ENCODE results near the gene FCGR3A.

Gene FCGR3A

GRCh38 chr1:161506336-161507223 lies 43.0 kb downstream of the FCGR3A start:
- no peaks in the 10 kb centered on the region for H3K9me2 ChIP-seq (ENCODE audit: low read depth, low read length)
- no peak overlapping the region for H2AFZ ChIP-seq (ENCODE audit: low read length)
- TF ChIP-seq EZH2 (IDR thresholded peaks at IDR 0.05; ENCODE audit: borderline replicate concordance, low read length): no peak
- TF ChIP-seq, protein P1, sequence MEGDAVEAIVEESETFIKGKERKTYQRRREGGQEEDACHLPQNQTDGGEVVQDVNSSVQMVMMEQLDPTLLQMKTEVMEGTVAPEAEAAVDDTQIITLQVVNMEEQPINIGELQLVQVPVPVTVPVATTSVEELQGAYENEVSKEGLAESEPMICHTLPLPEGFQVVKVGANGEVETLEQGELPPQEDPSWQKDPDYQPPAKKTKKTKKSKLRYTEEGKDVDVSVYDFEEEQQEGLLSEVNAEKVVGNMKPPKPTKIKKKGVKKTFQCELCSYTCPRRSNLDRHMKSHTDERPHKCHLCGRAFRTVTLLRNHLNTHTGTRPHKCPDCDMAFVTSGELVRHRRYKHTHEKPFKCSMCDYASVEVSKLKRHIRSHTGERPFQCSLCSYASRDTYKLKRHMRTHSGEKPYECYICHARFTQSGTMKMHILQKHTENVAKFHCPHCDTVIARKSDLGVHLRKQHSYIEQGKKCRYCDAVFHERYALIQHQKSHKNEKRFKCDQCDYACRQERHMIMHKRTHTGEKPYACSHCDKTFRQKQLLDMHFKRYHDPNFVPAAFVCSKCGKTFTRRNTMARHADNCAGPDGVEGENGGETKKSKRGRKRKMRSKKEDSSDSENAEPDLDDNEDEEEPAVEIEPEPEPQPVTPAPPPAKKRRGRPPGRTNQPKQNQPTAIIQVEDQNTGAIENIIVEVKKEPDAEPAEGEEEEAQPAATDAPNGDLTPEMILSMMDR (IDR thresholded peaks at IDR 0.05; ENCODE audit: low read length): no peak
- no peaks in the 10 kb centered on the region for H3K36me3 ChIP-seq (ENCODE audit: insufficient read depth, low read length)
- no peak overlapping the region for H3K27ac ChIP-seq (ENCODE audit: low read depth, low read length, poor library complexity, severe bottlenecking)
- H3K4me2 ChIP-seq (ENCODE audit: low read length): no peak overlapping the region
- H3K4me1 ChIP-seq (ENCODE audit: insufficient read depth, low read length, severe bottlenecking): no peaks in the 10 kb centered on the region
- H3K9me3 ChIP-seq (ENCODE audit: low read length): no peaks in the 10 kb centered on the region
- H3F3A ChIP-seq (ENCODE audit: insufficient read depth, low read length): no peaks in the 10 kb centered on the region
- no peak overlapping the region for H3K4me3 ChIP-seq (ENCODE audit: low read depth, low read length, poor library complexity, severe bottlenecking)
- no peak overlapping the region for H3K9ac ChIP-seq (ENCODE audit: low read length)
- no peaks in the 10 kb centered on the region for H3K27me3 ChIP-seq (ENCODE audit: insufficient read depth, low read length)
- H3K79me2 ChIP-seq (ENCODE audit: insufficient read depth, low read length): no peaks in the 10 kb centered on the region
- H4K20me1 ChIP-seq (ENCODE audit: insufficient read depth, low read length): no peaks in the 10 kb centered on the region

GRCh38 chr1:161505686-161506085 lies 43.9 kb downstream of the FCGR3A start:
- Histone ChIP-seq H2AFZ (ENCODE audit: low read length) (no peak overlapping the region), H3K9ac (ENCODE audit: low read length) (no peak overlapping the region), H3K9me3 (ENCODE audit: low read length) (no peaks in the 10 kb centered on the region), H3K9me2 (ENCODE audit: low read depth, low read length) (no peaks in the 10 kb centered on the region), H3K4me2 (ENCODE audit: low read length) (no peak overlapping the region), H3K4me3 (ENCODE audit: low read depth, low read length, poor library complexity, severe bottlenecking) (no peak overlapping the region), H3K27ac (ENCODE audit: low read depth, low read length, poor library complexity, severe bottlenecking) (no peak overlapping the region), H3F3A (ENCODE audit: insufficient read depth, low read length) (no peaks in the 10 kb centered on the region), H3K4me1 (ENCODE audit: insufficient read depth, low read length, severe bottlenecking) (no peaks in the 10 kb centered on the region), H4K20me1 (ENCODE audit: insufficient read depth, low read length) (no peaks in the 10 kb centered on the region), H3K36me3 (ENCODE audit: insufficient read depth, low read length) (no peaks in the 10 kb centered on the region), H3K79me2 (ENCODE audit: insufficient read depth, low read length) (no peaks in the 10 kb centered on the region), H3K27me3 (ENCODE audit: insufficient read depth, low read length) (no peaks in the 10 kb centered on the region)
- TF ChIP-seq, protein P1 (IDR thresholded peaks at IDR 0.05; ENCODE audit: low read length): no peak
- no peak for TF ChIP-seq EZH2 (IDR thresholded peaks at IDR 0.05; ENCODE audit: borderline replicate concordance, low read length)

DNA sequence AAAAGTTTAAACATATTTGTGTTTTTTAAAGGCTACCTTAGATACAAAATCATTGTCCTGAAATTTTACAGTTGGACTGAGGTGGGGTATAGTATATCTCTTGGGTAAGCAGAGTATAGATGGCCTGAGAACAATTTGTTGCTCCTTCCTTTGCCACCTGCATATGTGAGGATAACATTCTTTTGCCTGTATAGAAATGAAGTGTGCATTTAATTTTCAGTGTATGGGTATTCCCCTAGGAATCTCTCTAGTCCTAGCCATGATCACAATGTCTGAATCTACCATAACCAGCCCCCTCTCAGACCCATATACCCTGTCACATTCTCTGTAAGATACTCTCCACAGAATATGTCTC lies 46.2 kb downstream of the FCGR3A start:
- H3K4me1 ChIP-seq (ENCODE audit: insufficient read depth, low read length, severe bottlenecking): no peaks in the 10 kb centered on the region
- no peak overlapping the region for H3K9ac ChIP-seq (ENCODE audit: low read length)
- no peak overlapping the region for H3K4me3 ChIP-seq (ENCODE audit: low read depth, low read length, poor library complexity, severe bottlenecking)
- H3K9me3 ChIP-seq (ENCODE audit: low read length): no peaks in the 10 kb centered on the region
- no peaks in the 10 kb centered on the region for H3F3A ChIP-seq (ENCODE audit: insufficient read depth, low read length)
- H2AFZ ChIP-seq (ENCODE audit: low read length): no peak overlapping the region
- no peaks in the 10 kb centered on the region for H3K36me3 ChIP-seq (ENCODE audit: insufficient read depth, low read length)
- H3K4me2 ChIP-seq (ENCODE audit: low read length): no peak overlapping the region
- H3K79me2 ChIP-seq (ENCODE audit: insufficient read depth, low read length): no peaks in the 10 kb centered on the region
- no peaks in the 10 kb centered on the region for H4K20me1 ChIP-seq (ENCODE audit: insufficient read depth, low read length)
- TF ChIP-seq EZH2 (IDR thresholded peaks at IDR 0.05; ENCODE audit: borderline replicate concordance, low read length): no peak
- TF ChIP-seq, protein P1 (IDR thresholded peaks at IDR 0.05; ENCODE audit: low read length): no peak
- H3K9me2 ChIP-seq (ENCODE audit: low read depth, low read length): no peaks in the 10 kb centered on the region
- no peak overlapping the region for H3K27ac ChIP-seq (ENCODE audit: low read depth, low read length, poor library complexity, severe bottlenecking)
- H3K27me3 ChIP-seq (ENCODE audit: insufficient read depth, low read length): no peaks in the 10 kb centered on the region

Data from OCI-LY1 (cell line).